Parathyroid adenoma (tissue), 2 donors: ENCODE measurements around the gene PRCP.

Experiments used
- H2AFZ ChIP-seq: fragments of 300-600 bp; sonication (generic); one replicate; pipeline ENCODE4 v1.7.0; 2017; ENCODE audit warnings: antibody characterized with exemption, mild to moderate bottlenecking
- H3K27ac ChIP-seq: fragments of 300-600 bp; sonication (generic); one replicate; pipeline ENCODE4 v1.7.0; 2017
- H3K27me3 ChIP-seq: fragments of 300-600 bp; sonication (generic); one replicate; pipeline ENCODE4 v1.7.0; 2017; ENCODE audit warnings: low read length; ENCODE audit not compliant: control insufficient read depth, insufficient read depth
- H3K36me3 ChIP-seq: fragments of 300-600 bp; sonication (generic); one replicate; pipeline ENCODE4 v1.7.0; 2017; ENCODE audit warnings: low read length; ENCODE audit not compliant: control insufficient read depth, insufficient read depth
- H3K4me1 ChIP-seq: fragments of 300-600 bp; sonication (generic); one replicate; pipeline ENCODE4 v1.7.0; 2017; ENCODE audit warnings: control low read depth
- H3K4me2 ChIP-seq: fragments of 300-600 bp; sonication (generic); one replicate; pipeline ENCODE4 v1.7.0; 2017; ENCODE audit warnings: low read length
- H3K4me3 ChIP-seq: fragments of 300-600 bp; sonication (generic); one replicate; pipeline ENCODE4 v1.7.0; 2017; ENCODE audit warnings: low read depth, low read length
- H3K79me2 ChIP-seq: fragments of 300-600 bp; sonication (generic); one replicate; pipeline ENCODE4 v1.7.0; 2017; ENCODE audit warnings: control low read depth
- H3K9ac ChIP-seq: fragments of 300-600 bp; sonication (generic); one replicate; pipeline ENCODE4 v1.7.0; 2017; ENCODE audit warnings: mild to moderate bottlenecking
- H3K9me3 ChIP-seq: fragments of 300-600 bp; sonication (generic); one replicate; pipeline ENCODE4 v1.7.0; 2017; ENCODE audit warnings: low read length; ENCODE audit not compliant: control insufficient read depth
- TF ChIP-seq, protein P1 (sequence below): fragments of 300-600 bp; sonication (generic); IDR thresholded peaks from one replicate; pipeline ENCODE4 v1.7.0; 2017; ENCODE audit warnings: antibody characterized with exemption, mild to moderate bottlenecking
- donor health status: primary hyperparathyroidism.

The PRCP gene

GRCh38 chr11:82787981-82788380 is 112.2 kb downstream of the PRCP start:
- no peak overlapping the region for H2AFZ ChIP-seq
- H3K4me2 ChIP-seq = no peak overlapping the region
- H3K4me3 ChIP-seq = no peak overlapping the region
- H3K9ac ChIP-seq = no peak overlapping the region
- TF ChIP-seq, protein P1, sequence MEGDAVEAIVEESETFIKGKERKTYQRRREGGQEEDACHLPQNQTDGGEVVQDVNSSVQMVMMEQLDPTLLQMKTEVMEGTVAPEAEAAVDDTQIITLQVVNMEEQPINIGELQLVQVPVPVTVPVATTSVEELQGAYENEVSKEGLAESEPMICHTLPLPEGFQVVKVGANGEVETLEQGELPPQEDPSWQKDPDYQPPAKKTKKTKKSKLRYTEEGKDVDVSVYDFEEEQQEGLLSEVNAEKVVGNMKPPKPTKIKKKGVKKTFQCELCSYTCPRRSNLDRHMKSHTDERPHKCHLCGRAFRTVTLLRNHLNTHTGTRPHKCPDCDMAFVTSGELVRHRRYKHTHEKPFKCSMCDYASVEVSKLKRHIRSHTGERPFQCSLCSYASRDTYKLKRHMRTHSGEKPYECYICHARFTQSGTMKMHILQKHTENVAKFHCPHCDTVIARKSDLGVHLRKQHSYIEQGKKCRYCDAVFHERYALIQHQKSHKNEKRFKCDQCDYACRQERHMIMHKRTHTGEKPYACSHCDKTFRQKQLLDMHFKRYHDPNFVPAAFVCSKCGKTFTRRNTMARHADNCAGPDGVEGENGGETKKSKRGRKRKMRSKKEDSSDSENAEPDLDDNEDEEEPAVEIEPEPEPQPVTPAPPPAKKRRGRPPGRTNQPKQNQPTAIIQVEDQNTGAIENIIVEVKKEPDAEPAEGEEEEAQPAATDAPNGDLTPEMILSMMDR = no peak
- H3K27me3 ChIP-seq = no peaks in the 10 kb centered on the region
- no peak overlapping the region for H3K27ac ChIP-seq
- no peaks in the 10 kb centered on the region for H3K36me3 ChIP-seq
- H3K9me3 ChIP-seq = no peaks in the 10 kb centered on the region
- no peaks in the 10 kb centered on the region for H3K79me2 ChIP-seq
- H3K4me1 ChIP-seq = no peaks in the 10 kb centered on the region

GRCh38 chr11:82786836-82787235 is 113.4 kb downstream of the PRCP start:
- H3K36me3 ChIP-seq = no peaks in the 10 kb centered on the region
- TF ChIP-seq, protein P1 = no peak
- H3K27me3 ChIP-seq = no peaks in the 10 kb centered on the region
- H3K79me2 ChIP-seq = no peaks in the 10 kb centered on the region
- no peak overlapping the region for H3K9ac ChIP-seq
- no peak overlapping the region for H3K4me2 ChIP-seq
- H2AFZ ChIP-seq = no peak overlapping the region
- no peak overlapping the region for H3K27ac ChIP-seq
- no peaks in the 10 kb centered on the region for H3K9me3 ChIP-seq
- no peak overlapping the region for H3K4me3 ChIP-seq
- H3K4me1 ChIP-seq = no peaks in the 10 kb centered on the region

GRCh38 chr11:82786001-82786400 is 114.2 kb downstream of the PRCP start:
- no peaks in the 10 kb centered on the region for H3K36me3 ChIP-seq
- no peak overlapping the region for H3K9ac ChIP-seq
- no peaks in the 10 kb centered on the region for H3K9me3 ChIP-seq
- H3K27ac ChIP-seq = no peak overlapping the region
- no peak overlapping the region for H2AFZ ChIP-seq
- no peak overlapping the region for H3K4me3 ChIP-seq
- no peak overlapping the region for H3K4me2 ChIP-seq
- TF ChIP-seq, protein P1 = no peak
- H3K27me3 ChIP-seq = no peaks in the 10 kb centered on the region
- no peaks in the 10 kb centered on the region for H3K79me2 ChIP-seq
- H3K4me1 ChIP-seq = no peaks in the 10 kb centered on the region

DNA sequence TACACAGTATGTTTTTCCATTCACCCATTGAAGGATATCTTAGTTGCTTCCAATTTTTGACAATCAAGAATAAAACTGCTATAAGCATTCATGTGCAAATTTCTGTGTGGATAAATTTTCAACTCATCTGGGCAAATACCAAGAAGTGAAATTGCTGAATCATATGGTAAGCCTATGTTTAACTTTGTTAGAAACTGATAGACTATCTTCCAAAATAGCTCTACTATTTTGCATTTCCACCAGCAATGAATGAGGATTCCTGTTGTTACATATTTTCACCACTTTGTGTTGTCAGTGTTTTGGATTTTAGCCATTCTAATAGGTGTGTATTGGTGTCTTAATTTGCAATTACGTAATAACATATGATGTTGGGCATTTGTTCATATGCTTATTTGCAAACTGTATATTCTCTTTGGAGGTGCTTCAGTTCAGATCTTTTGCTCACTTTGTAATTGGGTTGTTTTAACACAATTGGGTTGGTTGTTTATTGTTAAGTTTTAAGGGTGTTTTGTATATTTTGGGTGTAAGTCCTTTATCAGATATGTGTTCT is 117.3 kb downstream of the PRCP start:
- H3K4me3 ChIP-seq = no peak overlapping the region

GRCh38 chr11:82778776-82779175 is 121.5 kb downstream of the PRCP start:
- Histone ChIP-seq H3K9ac (no peak overlapping the region), H3K4me2 (no peak overlapping the region), H3K27ac (no peak overlapping the region), H3K4me1 (no peaks in the 10 kb centered on the region), H3K4me3 (no peak overlapping the region), H3K9me3 (no peaks in the 10 kb centered on the region), H3K27me3 (no peaks in the 10 kb centered on the region), H3K36me3 (no peaks in the 10 kb centered on the region), H2AFZ (no peak overlapping the region), H3K79me2 (no peaks in the 10 kb centered on the region)
- TF ChIP-seq, protein P1 = no peak

More for the DNA sequence above, 117.3 kb downstream of the PRCP start:
- no peak overlapping the region for H3K27ac ChIP-seq
- no peak overlapping the region for H3K9ac ChIP-seq
- H3K9me3 ChIP-seq = no peaks in the 10 kb centered on the region
- H3K4me1 ChIP-seq = no peaks in the 10 kb centered on the region
- no peaks in the 10 kb centered on the region for H3K36me3 ChIP-seq
- no peak overlapping the region for H3K4me2 ChIP-seq
- no peaks in the 10 kb centered on the region for H3K79me2 ChIP-seq
- no peak overlapping the region for H2AFZ ChIP-seq
- TF ChIP-seq, protein P1 = no peak
- no peaks in the 10 kb centered on the region for H3K27me3 ChIP-seq
